CD1c-positive myeloid dendritic cell (primary cell): ENCODE measurements around the gene UGT1A4.

Experiments
- DNase-seq: peaks from one replicate; pipeline ENCODE4 v3.0.0-alpha.2; 2016; ENCODE audit errors: extremely low spot score

Gene UGT1A4

GRCh38 chr2:233811087-233811486 is 92.6 kb downstream of the UGT1A4 start:
- no peak for DNase-seq

- DNase-seq, result no peak
Observed at GRCh38 chr2:233811732-233812131, 93.2 kb downstream of the UGT1A4 start.

- no peak for DNase-seq
Observed at GRCh38 chr2:233813236-233814055, 94.9 kb downstream of the UGT1A4 start.

GRCh38 chr2:233814056-233814835 is 95.7 kb downstream of the UGT1A4 start:
- no peak for DNase-seq

- DNase-seq, result no peak
Observed at GRCh38 chr2:233815861-233816260, 97.3 kb downstream of the UGT1A4 start.

GRCh38 chr2:233816334-233816733 is 97.8 kb downstream of the UGT1A4 start:
- DNase-seq, result no peak

GRCh38 chr2:233816771-233817170 is 98.2 kb downstream of the UGT1A4 start:
- DNase-seq, result no peak

GRCh38 chr2:233817361-233817911 is 98.9 kb downstream of the UGT1A4 start:
- no peak for DNase-seq

- no peak for DNase-seq
Observed at GRCh38 chr2:233817995-233818638, 99.6 kb downstream of the UGT1A4 start.

GRCh38 chr2:233818639-233819621 is 100.4 kb downstream of the UGT1A4 start:
- no peak for DNase-seq

GRCh38 chr2:233819884-233820773 is 101.6 kb downstream of the UGT1A4 start:
- DNase-seq, result no peak

- DNase-seq, result no peak
Observed at GRCh38 chr2:233820774-233821105, 102.2 kb downstream of the UGT1A4 start.

- DNase-seq, result no peak
Observed at GRCh38 chr2:233821196-233821595, 102.7 kb downstream of the UGT1A4 start.

- DNase-seq, result no peak
Observed at GRCh38 chr2:233821709-233822100, 103.2 kb downstream of the UGT1A4 start.

GRCh38 chr2:233822101-233822771 is 103.7 kb downstream of the UGT1A4 start:
- DNase-seq, result no peak
